NCI-H1930 (cell line): ENCODE measurements around the gene PLCXD1.
"Not testable (repeated sequence)": the region's sequence is repeated elsewhere in the genome, so short reads cannot be mapped to it uniquely, and the experiment has no call there.

Experiments used
- DNase-seq, 2 experiments: peaks; one replicate each; lab custom pipeline; 2025; lab: John Stamatoyannopoulos, UW

The PLCXD1 gene

GRCh38 chrX:292900-293897 lies 12.0 kb downstream of the PLCXD1 start:
- no peak for DNase-seq

GRCh38 chrX:295136-295535 lies 14.0 kb downstream of the PLCXD1 start:
- no peak for DNase-seq

GRCh38 chrX:298993-299392 lies 17.8 kb downstream of the PLCXD1 start:
- no peak for DNase-seq

GRCh38 chrX:300334-300733 lies 19.2 kb downstream of the PLCXD1 start:
- DNase-seq: no peak

GRCh38 chrX:302975-303374 lies 21.8 kb downstream of the PLCXD1 start:
- DNase-seq: no peak

GRCh38 chrX:305781-306613 lies 24.8 kb downstream of the PLCXD1 start:
- DNase-seq: not testable (repeated sequence)

- not testable (repeated sequence) for DNase-seq
Observed at GRCh38 chrX:306614-307251, 25.6 kb downstream of the PLCXD1 start.

- DNase-seq: no peak
Observed at GRCh38 chrX:307261-308111, 26.3 kb downstream of the PLCXD1 start.

GRCh38 chrX:308821-309520 lies 27.8 kb downstream of the PLCXD1 start:
- no peak for DNase-seq

- DNase-seq: no peak
Observed at GRCh38 chrX:310621-311155, 29.5 kb downstream of the PLCXD1 start.

GRCh38 chrX:311156-312129 lies 30.3 kb downstream of the PLCXD1 start:
- no peak for DNase-seq

- no peak for DNase-seq
Observed at GRCh38 chrX:312621-313331, 31.6 kb downstream of the PLCXD1 start.

- no peak for DNase-seq
Observed at GRCh38 chrX:313546-313945, 32.4 kb downstream of the PLCXD1 start.

GRCh38 chrX:314049-314448 lies 32.9 kb downstream of the PLCXD1 start:
- no peak for DNase-seq

GRCh38 chrX:314781-315595 lies 33.8 kb downstream of the PLCXD1 start:
- no peak for DNase-seq

- DNase-seq: no peak
Observed at GRCh38 chrX:316351-317325, 35.5 kb downstream of the PLCXD1 start.
